ENCODE results near the gene MAN1A1.

Gene MAN1A1

DNA sequence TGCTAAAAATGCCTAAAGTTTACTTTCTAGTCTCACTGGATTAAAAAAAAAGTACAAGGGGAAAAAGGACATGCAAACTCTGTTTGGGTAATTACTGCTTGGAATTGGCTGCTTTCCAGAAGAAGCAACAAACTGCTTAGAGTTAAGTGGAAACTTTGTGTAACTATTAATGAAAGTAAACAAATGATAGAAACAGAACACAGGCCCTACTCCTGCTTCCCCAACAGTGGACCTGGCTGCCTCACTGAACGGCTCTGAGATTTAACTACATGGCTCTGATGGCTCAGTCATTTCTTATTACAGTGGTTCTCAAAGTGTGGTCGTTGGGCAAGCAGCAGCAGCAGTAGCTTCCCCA is 108.5 kb downstream of the MAN1A1 start:
- H3K27ac ChIP-seq = no peak overlapping the region
- TF ChIP-seq, protein P1, sequence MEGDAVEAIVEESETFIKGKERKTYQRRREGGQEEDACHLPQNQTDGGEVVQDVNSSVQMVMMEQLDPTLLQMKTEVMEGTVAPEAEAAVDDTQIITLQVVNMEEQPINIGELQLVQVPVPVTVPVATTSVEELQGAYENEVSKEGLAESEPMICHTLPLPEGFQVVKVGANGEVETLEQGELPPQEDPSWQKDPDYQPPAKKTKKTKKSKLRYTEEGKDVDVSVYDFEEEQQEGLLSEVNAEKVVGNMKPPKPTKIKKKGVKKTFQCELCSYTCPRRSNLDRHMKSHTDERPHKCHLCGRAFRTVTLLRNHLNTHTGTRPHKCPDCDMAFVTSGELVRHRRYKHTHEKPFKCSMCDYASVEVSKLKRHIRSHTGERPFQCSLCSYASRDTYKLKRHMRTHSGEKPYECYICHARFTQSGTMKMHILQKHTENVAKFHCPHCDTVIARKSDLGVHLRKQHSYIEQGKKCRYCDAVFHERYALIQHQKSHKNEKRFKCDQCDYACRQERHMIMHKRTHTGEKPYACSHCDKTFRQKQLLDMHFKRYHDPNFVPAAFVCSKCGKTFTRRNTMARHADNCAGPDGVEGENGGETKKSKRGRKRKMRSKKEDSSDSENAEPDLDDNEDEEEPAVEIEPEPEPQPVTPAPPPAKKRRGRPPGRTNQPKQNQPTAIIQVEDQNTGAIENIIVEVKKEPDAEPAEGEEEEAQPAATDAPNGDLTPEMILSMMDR (conservative IDR thresholded peaks at IDR 0.05) = no peak

DNA sequence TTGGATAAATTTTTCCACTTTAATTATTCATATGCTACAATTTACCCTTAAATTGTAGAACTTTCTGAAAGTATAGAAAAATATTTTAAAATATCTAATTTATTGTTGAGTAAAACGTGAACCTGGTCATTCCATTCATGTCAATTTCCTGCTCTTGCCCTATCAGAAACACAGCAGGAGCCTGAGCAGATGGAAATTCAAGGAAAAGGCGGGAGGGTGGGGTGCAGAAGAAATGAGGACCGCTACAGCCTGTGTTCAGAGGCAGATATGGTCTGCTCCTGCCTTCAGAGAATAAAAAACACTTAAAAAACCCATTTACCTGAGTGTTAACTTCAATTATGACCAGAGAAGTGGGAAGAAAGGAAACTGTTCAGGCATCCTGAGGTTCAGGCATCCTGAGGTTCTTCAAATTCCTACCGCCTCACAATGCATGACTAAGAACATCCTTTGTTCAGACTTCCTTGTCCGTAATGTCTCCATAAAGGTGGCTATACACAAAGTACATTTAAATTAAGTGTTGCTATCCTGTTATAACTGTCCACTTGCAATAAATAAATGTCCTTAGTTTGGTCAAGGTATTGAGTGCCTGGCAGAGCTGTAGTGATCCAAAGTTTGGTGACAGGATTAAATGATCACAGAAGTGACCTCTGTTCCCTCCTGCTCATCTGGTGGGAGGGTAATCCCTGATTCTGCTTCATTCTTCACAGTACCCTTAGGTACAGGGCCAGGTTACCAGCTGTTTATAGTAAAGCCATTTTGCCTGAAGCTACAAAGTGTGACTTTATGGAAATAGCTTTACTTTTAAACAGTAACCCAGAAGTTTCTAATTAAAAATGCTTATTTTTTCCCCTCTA is 109.1 kb downstream of the MAN1A1 start:
- H3K27ac ChIP-seq = no peak overlapping the region
- TF ChIP-seq, protein P1 (conservative IDR thresholded peaks at IDR 0.05) = no peak

DNA sequence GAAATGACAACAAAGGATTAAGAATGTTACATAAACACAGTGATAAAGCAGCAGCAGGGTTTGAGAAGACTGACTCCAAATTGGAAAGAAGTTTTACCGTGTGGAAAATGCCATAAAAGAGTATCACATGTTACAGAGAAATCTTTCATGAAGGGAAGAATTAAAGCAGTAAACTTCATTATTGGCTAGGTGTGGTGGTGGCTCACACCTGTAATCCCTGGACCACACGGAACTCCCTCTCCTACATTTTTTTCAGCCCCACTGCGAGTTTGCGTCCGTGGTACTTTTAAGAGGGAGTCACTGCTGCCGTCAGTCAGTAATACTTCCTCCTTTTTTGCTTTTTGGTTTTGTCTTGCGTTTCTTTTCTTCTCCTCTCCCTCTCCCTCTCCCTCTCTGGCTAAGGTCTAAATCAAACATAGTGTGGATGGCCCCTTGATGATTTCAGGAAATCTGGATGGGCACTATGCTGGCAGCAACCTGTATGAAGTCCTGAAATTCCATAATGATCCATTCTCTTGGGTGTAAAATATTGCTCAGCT is 112.3 kb downstream of the MAN1A1 start:
- TF ChIP-seq, protein P1 (conservative IDR thresholded peaks at IDR 0.05) = no peak

DNA sequence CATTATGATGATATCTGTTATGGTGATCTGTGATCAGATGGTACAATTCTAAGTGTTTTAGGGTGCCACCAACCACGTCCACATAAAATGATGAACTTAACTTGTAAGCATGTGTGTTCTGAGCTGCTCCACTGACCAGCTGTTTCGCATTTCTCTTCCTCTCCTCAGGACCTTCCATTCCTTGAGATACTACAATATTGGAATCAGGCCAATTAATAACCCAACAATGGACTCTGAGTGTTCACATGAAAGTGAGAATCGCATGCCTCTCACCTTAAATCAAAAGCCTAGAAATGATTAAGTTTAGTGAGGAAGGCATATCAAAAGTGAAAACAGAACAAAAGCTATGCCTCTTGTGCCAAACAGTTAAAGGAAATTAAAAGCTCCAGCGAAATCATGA is 114.6 kb downstream of the MAN1A1 start:
- H3K27ac ChIP-seq = no peak overlapping the region
- TF ChIP-seq, protein P1 (conservative IDR thresholded peaks at IDR 0.05) = no peak

More for the DNA sequence above, 112.3 kb downstream of the MAN1A1 start:
- H3K27ac ChIP-seq = no peak overlapping the region

DNA sequence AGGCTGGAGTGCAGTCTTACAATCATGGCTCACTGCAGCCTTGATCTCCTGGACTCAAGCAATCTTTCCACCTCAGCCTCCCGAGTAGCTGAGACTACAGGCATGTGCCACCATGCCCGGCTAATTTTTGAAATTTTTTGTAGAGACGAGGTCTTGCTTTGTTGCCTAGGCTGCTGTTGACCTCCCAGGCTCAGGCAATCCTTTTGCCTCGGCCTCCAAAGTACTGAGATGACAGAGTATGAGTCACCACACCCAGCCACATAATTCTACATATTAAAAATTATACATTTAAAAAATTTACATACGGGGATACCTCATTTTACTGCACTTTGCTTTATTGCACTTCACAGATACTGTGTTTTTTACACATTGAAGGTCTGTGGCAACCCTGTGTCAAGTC is 115.1 kb downstream of the MAN1A1 start:
- H3K27ac ChIP-seq = no peak overlapping the region
- TF ChIP-seq, protein P1 (conservative IDR thresholded peaks at IDR 0.05) = no peak

DNA sequence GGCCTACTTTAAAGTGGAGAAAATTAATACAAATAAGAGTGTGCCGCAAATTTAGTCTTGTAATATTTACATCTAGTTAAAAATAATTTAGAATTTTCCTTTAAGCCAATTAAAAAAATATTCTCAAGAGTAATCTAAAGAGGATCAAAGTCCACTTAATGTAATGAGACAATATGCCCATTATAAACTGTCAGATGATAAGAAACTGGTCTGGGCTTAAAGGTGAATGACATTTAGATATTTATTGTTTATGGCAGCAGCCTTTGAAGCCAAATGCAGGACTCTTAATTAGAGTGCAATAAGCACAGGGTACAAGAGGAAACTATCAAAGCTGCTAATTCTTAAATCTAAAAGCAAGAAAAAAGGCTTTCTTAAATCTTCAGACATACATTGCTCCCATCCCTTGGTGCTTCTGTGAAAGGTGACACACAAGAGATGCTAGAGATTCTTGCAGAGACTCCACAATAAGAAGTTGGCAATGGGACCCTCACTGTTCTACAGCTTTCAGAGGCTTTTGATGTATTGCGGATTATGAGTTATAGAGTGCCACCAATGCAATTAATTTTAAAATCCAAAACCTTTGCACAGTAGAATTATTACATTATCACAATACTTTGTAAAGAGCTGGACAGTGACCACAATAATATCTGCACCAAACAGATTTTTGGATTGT is 116.1 kb downstream of the MAN1A1 start:
- TF ChIP-seq, protein P1 (conservative IDR thresholded peaks at IDR 0.05) = no peak
- no peak overlapping the region for H3K27ac ChIP-seq

DNA sequence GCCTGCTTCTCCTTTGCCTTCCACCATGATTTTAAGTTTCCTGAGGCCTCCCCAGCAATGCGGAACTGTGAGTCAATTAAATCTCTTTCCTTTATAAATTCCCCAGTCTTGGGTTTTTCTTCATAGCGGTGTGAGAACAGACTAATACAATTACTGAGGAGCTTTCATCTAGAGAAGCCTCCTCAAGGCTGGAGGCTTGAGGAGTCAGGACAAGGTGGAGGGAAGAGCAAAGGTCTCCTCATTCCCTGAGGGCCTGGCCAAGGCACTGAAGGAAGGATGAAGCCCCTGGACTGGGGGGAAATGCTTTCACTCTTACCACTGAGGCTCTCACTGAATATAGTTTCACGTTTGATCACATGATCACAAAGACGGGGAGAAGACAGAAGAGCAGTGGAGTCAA is 118.2 kb downstream of the MAN1A1 start:
- H3K27ac ChIP-seq = no peak overlapping the region
- TF ChIP-seq, protein P1 (conservative IDR thresholded peaks at IDR 0.05) = no peak
